ENCODE measurements around the gene FOXL2NB. TPM values are rescaled to one million over a fixed set of nuclear protein-coding genes. Genes with fewer than 3 reads are reported as not detected.

FOXL2NB gene
- total RNA-seq, 1 donor from 2014 or later: 1.5 TPM

- H3K9me3 ChIP-seq: no peaks in the 10 kb centered on the region
- no peak overlapping the region for H3K27ac ChIP-seq
- no peak for DNase-seq (ENCODE audit: extremely low spot score in 2 of 2)
- H3K4me3 ChIP-seq: peak overlapping the region; percentile 34 to 43
- TF ChIP-seq CTCF (IDR thresholded peaks at IDR 0.05) (no peak), POLR2A (IDR thresholded peaks at IDR 0.05) (no peak), POLR2AphosphoS5 (IDR thresholded peaks at IDR 0.05; ENCODE audit: insufficient read depth in 1 of 2, low read depth in 1 of 2) (no peak)
- H3K36me3 ChIP-seq: no peaks in the 10 kb centered on the region
- intact Hi-C loops (cut with DNase I): no loop called here
- H3K27me3 ChIP-seq: peaks cover 11% of the 10 kb centered on the region
- peaks cover 43% of the 10 kb centered on the region for H3K4me1 ChIP-seq
Observed at GRCh38 chr3:138949445-138950005, 2.5 kb downstream of the FOXL2NB start.

- H3K9me3 ChIP-seq: no peaks in the 10 kb centered on the region
- peak overlapping the region; percentile 34 to 43 for H3K4me3 ChIP-seq
- DNase-seq (ENCODE audit: extremely low spot score in 2 of 2): no peak
- H3K36me3 ChIP-seq: no peaks in the 10 kb centered on the region
- H3K27me3 ChIP-seq: peaks cover 10% of the 10 kb centered on the region
- no peak for TF ChIP-seq POLR2AphosphoS5 (IDR thresholded peaks at IDR 0.05; ENCODE audit: insufficient read depth in 1 of 2, low read depth in 1 of 2)
- no peak for TF ChIP-seq CTCF (IDR thresholded peaks at IDR 0.05)
- no peak for TF ChIP-seq POLR2A (IDR thresholded peaks at IDR 0.05)
- intact Hi-C loops (cut with DNase I): no loop called here
- H3K4me1 ChIP-seq: peaks cover 38% of the 10 kb centered on the region
- peak overlapping the region; percentile 32 for H3K27ac ChIP-seq
Observed at GRCh38 chr3:138950006-138950644, 3.1 kb downstream of the FOXL2NB start.

- DNase-seq (ENCODE audit: extremely low spot score in 2 of 2): no peak
- Histone ChIP-seq H3K9me3 (no peaks in the 10 kb centered on the region), H3K36me3 (no peaks in the 10 kb centered on the region), H3K27me3 (peaks cover 8% of the 10 kb centered on the region), H3K27ac (no peak overlapping the region), H3K4me3 (no peak overlapping the region), H3K4me1 (peaks cover 35% of the 10 kb centered on the region)
- intact Hi-C loops (cut with DNase I): no loop called here
- TF ChIP-seq POLR2AphosphoS5 (IDR thresholded peaks at IDR 0.05; ENCODE audit: insufficient read depth in 1 of 2, low read depth in 1 of 2) (no peak), POLR2A (IDR thresholded peaks at IDR 0.05) (no peak), CTCF (IDR thresholded peaks at IDR 0.05) (no peak)
Observed at GRCh38 chr3:138950701-138951100, 3.7 kb downstream of the FOXL2NB start.

- no peaks in the 10 kb centered on the region for H3K36me3 ChIP-seq
- TF ChIP-seq POLR2A (IDR thresholded peaks at IDR 0.05) (no peak), CTCF (IDR thresholded peaks at IDR 0.05) (no peak), POLR2AphosphoS5 (IDR thresholded peaks at IDR 0.05; ENCODE audit: insufficient read depth in 1 of 2, low read depth in 1 of 2) (no peak)
- H3K9me3 ChIP-seq: no peaks in the 10 kb centered on the region
- no peaks in the 10 kb centered on the region for H3K27me3 ChIP-seq
- H3K27ac ChIP-seq: no peak overlapping the region
- intact Hi-C loops (cut with DNase I): no loop called here
- H3K4me1 ChIP-seq: peaks cover 10% of the 10 kb centered on the region
- no peak for DNase-seq (ENCODE audit: extremely low spot score in 2 of 2)
- H3K4me3 ChIP-seq: peak overlapping the region; percentile 3 to 23
Observed at GRCh38 chr3:138960417-138960852, 13.4 kb downstream of the FOXL2NB start.
